Measurements from ENCODE around the gene UBQLN4.

The UBQLN4 gene

GRCh38 chr1:156006666-156007376 is 46.8 kb downstream of the UBQLN4 start:
- Histone ChIP-seq H3K27ac (no peak overlapping the region), H3K9me3 (no peaks in the 10 kb centered on the region), H3K4me3 (no peak overlapping the region), H3K27me3 (no peaks in the 10 kb centered on the region), H3K36me3 (peaks cover 32 to 57% (median 33%) of the 10 kb centered on the region in 3 donors), H3K4me1 (peaks cover 0 to 4% (median 0%) of the 10 kb centered on the region in 4 donors)
- DNase-seq: no peak
- no peak for TF ChIP-seq CTCF (IDR thresholded peaks at IDR 0.05)
- intact Hi-C loops (cut with DNase I; ENCODE audit: low total_unique reads): no loop called here

- peaks cover 0 to 4% (median 0%) of the 10 kb centered on the region in 4 donors for H3K4me1 ChIP-seq
- intact Hi-C loops (cut with DNase I; ENCODE audit: low total_unique reads): no loop called here
- no peaks in the 10 kb centered on the region for H3K27me3 ChIP-seq
- no peak overlapping the region for H3K4me3 ChIP-seq
- DNase-seq: no peak
- TF ChIP-seq CTCF (IDR thresholded peaks at IDR 0.05): no peak
- H3K27ac ChIP-seq: no peak overlapping the region
- H3K9me3 ChIP-seq: no peaks in the 10 kb centered on the region
- peaks cover 15 to 39% (median 15%) of the 10 kb centered on the region in 3 donors for H3K36me3 ChIP-seq
These were observed 48.6 kb downstream of the UBQLN4 start for GRCh38 chr1:156004843-156005584.

- H3K27me3 ChIP-seq: no peaks in the 10 kb centered on the region
These were observed 49.7 kb downstream of the UBQLN4 start for GRCh38 chr1:156003923-156004188.

GRCh38 chr1:156002188-156002911 is 51.2 kb downstream of the UBQLN4 start:
- no peaks in the 10 kb centered on the region for H3K9me3 ChIP-seq
- no peaks in the 10 kb centered on the region for H3K4me1 ChIP-seq
- no peak for DNase-seq
- no peak overlapping the region for H3K27ac ChIP-seq
- H3K4me3 ChIP-seq: no peak overlapping the region
- H3K27me3 ChIP-seq: no peaks in the 10 kb centered on the region
- peaks cover 0 to 13% (median 3%) of the 10 kb centered on the region in 3 donors for H3K36me3 ChIP-seq
- intact Hi-C loops (cut with DNase I; ENCODE audit: low total_unique reads): no loop called here
- TF ChIP-seq CTCF (IDR thresholded peaks at IDR 0.05): no peak

More at GRCh38 chr1:156003923-156004188, 49.7 kb downstream of the UBQLN4 start:
- intact Hi-C loops (cut with DNase I; ENCODE audit: low total_unique reads): no loop called here
- TF ChIP-seq CTCF (IDR thresholded peaks at IDR 0.05): no peak
- H3K36me3 ChIP-seq: peaks cover 3 to 27% (median 4%) of the 10 kb centered on the region in 3 donors
- no peaks in the 10 kb centered on the region for H3K9me3 ChIP-seq
- no peak overlapping the region for H3K4me3 ChIP-seq
- no peak overlapping the region for H3K27ac ChIP-seq
- peaks cover 0 to under 1% (median 0%) of the 10 kb centered on the region in 4 donors for H3K4me1 ChIP-seq
- no peak for DNase-seq

GRCh38 chr1:156001662-156002171 is 51.9 kb downstream of the UBQLN4 start:
- H3K4me1 ChIP-seq: no peaks in the 10 kb centered on the region
- no peaks in the 10 kb centered on the region for H3K9me3 ChIP-seq
- H3K27me3 ChIP-seq: no peaks in the 10 kb centered on the region
- no peak for TF ChIP-seq CTCF (IDR thresholded peaks at IDR 0.05)
- intact Hi-C loops (cut with DNase I; ENCODE audit: low total_unique reads): no loop called here
- DNase-seq: no peak
- H3K36me3 ChIP-seq: peaks cover 0 to 7% (median 0%) of the 10 kb centered on the region in 3 donors
- H3K4me3 ChIP-seq: no peak overlapping the region
- no peak overlapping the region for H3K27ac ChIP-seq
